MM.1S (cell line): ENCODE results near the gene PLEKHS1.

Source experiments
- DNase-seq: peaks from one replicate; pipeline ENCODE4 v3.0.0-alpha.2; 2015
- H2AFZ ChIP-seq: fragments of 300-600 bp; sonication (generic); 2 replicates; pipeline ENCODE4 v1.6.0; 2016; ENCODE audit warnings: antibody characterized with exemption, low read length
- H3F3A ChIP-seq: fragments of 300-600 bp; sonication (generic); 2 replicates; pipeline ENCODE4 v1.6.1; 2016; ENCODE audit warnings: mild to moderate bottlenecking, antibody characterized with exemption, low read length, moderate library complexity, mixed read lengths; ENCODE audit not compliant: insufficient read depth
- H3K27ac ChIP-seq: fragments of 300-600 bp; sonication (generic); 2 replicates; pipeline ENCODE4 v1.5.1; 2016; ENCODE audit warnings: mild to moderate bottlenecking, low read length
- H3K27me3 ChIP-seq: fragments of 300-600 bp; sonication (generic); replicated peaks from 2 replicates; pipeline ENCODE4 v1.6.0; 2016; ENCODE audit warnings: low read length; ENCODE audit not compliant: insufficient read depth
- H3K36me3 ChIP-seq: fragments of 300-600 bp; sonication (generic); replicated peaks from 2 replicates; pipeline ENCODE4 v1.6.1; 2016; ENCODE audit warnings: mild to moderate bottlenecking, low read length, mixed read lengths; ENCODE audit not compliant: insufficient read depth
- H3K4me1 ChIP-seq: fragments of 300-600 bp; sonication (generic); 2 replicates; pipeline ENCODE4 v1.6.1; 2016; ENCODE audit warnings: low read length, mixed read lengths
- H3K4me2 ChIP-seq: fragments of 300-600 bp; sonication (generic); 2 replicates; pipeline ENCODE4 v1.6.0; 2016; ENCODE audit warnings: low read depth, low read length
- H3K4me3 ChIP-seq: fragments of 300-600 bp; sonication (generic); 2 replicates; pipeline ENCODE4 v1.5.1; 2016; ENCODE audit warnings: low read length, mixed read lengths
- H3K79me2 ChIP-seq: fragments of 300-600 bp; sonication (generic); 2 replicates; pipeline ENCODE4 v1.6.1; 2016; ENCODE audit warnings: mixed run types, low read length, mixed read lengths
- H3K9ac ChIP-seq: fragments of 300-600 bp; sonication (generic); 2 replicates; pipeline ENCODE4 v1.6.1; 2016; ENCODE audit warnings: low read length, mixed read lengths
- H3K9me2 ChIP-seq: fragments of 300-600 bp; sonication (generic); replicated peaks from 2 replicates; pipeline ENCODE4 v1.6.1; 2016; ENCODE audit warnings: mild to moderate bottlenecking, low read length, mixed read lengths; ENCODE audit not compliant: insufficient read depth
- H3K9me3 ChIP-seq: fragments of 300-600 bp; sonication (generic); replicated peaks from 2 replicates; pipeline ENCODE4 v1.6.1; 2016; ENCODE audit warnings: mild to moderate bottlenecking, low read length, mixed read lengths; ENCODE audit not compliant: insufficient read depth
- H4K20me1 ChIP-seq: fragments of 300-600 bp; sonication (generic); 2 replicates; pipeline ENCODE4 v1.6.1; 2016; ENCODE audit warnings: mild to moderate bottlenecking, low read length, moderate library complexity, mixed read lengths; ENCODE audit not compliant: insufficient read depth
- EZH2 ChIP-seq: fragments of 300-600 bp; sonication (generic); optimal IDR thresholded peaks from 2 replicates; pipeline ENCODE3; 2017; ENCODE audit warnings: low read depth, mild to moderate bottlenecking, antibody characterized with exemption, low read length, mixed read lengths
- EZH2phosphoT487 ChIP-seq: fragments of 300-600 bp; sonication (generic); IDR thresholded peaks from 2 replicates; pipeline ENCODE4 v1.6.1; 2018; ENCODE audit warnings: antibody characterized with exemption, low read length
- TF ChIP-seq, protein P1 (sequence below): fragments of 300-600 bp; sonication (generic); IDR thresholded peaks from 2 replicates; pipeline ENCODE4 v1.5.1; 2016; ENCODE audit warnings: antibody characterized with exemption, low read length, mixed read lengths

Gene PLEKHS1

GRCh38 chr10:113711142-113711541, 40.3 kb upstream of the PLEKHS1 start:
- DNase-seq, result no peak
- Histone ChIP-seq H2AFZ (no peak overlapping the region), H3K9ac (no peak overlapping the region), H3K4me2 (no peak overlapping the region), H3K4me3 (no peak overlapping the region), H3K79me2 (peaks cover 51% of the 10 kb centered on the region), H3K9me2 (no peaks in the 10 kb centered on the region), H3K27ac (no peak overlapping the region), H3F3A (no peaks in the 10 kb centered on the region), H3K27me3 (no peaks in the 10 kb centered on the region), H3K36me3 (no peaks in the 10 kb centered on the region), H4K20me1 (no peaks in the 10 kb centered on the region), H3K9me3 (no peaks in the 10 kb centered on the region), H3K4me1 (no peaks in the 10 kb centered on the region)
- TF ChIP-seq, protein P1, sequence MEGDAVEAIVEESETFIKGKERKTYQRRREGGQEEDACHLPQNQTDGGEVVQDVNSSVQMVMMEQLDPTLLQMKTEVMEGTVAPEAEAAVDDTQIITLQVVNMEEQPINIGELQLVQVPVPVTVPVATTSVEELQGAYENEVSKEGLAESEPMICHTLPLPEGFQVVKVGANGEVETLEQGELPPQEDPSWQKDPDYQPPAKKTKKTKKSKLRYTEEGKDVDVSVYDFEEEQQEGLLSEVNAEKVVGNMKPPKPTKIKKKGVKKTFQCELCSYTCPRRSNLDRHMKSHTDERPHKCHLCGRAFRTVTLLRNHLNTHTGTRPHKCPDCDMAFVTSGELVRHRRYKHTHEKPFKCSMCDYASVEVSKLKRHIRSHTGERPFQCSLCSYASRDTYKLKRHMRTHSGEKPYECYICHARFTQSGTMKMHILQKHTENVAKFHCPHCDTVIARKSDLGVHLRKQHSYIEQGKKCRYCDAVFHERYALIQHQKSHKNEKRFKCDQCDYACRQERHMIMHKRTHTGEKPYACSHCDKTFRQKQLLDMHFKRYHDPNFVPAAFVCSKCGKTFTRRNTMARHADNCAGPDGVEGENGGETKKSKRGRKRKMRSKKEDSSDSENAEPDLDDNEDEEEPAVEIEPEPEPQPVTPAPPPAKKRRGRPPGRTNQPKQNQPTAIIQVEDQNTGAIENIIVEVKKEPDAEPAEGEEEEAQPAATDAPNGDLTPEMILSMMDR, result no peak
- no peak for TF ChIP-seq EZH2phosphoT487
- TF ChIP-seq EZH2, result no peak

DNA sequence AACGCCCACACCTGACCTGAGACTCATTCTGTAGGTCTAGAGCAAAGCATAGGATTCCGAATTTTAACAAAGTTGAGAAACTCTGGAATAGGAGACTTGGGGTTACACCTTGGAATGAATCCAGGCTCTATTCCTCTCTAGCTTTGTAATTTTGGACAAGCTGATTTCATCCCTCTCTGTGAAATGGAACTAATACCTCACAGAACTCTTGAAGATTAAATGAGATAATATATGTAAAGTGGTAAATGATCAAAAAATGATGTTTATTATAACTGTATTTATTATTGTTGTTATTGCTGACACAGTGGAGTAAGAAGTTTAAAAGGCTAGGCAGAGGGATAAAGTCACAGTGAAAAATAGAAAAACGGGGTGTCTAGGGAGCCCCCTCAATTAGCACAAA, 39.5 kb upstream of the PLEKHS1 start:
- Histone ChIP-seq H3K4me1 (no peaks in the 10 kb centered on the region), H3K4me2 (no peak overlapping the region), H2AFZ (no peak overlapping the region), H3K27ac (no peak overlapping the region), H3K79me2 (peaks cover 45% of the 10 kb centered on the region), H3K9ac (no peak overlapping the region), H3K27me3 (no peaks in the 10 kb centered on the region), H3K36me3 (no peaks in the 10 kb centered on the region), H4K20me1 (no peaks in the 10 kb centered on the region), H3K9me2 (no peaks in the 10 kb centered on the region), H3F3A (no peaks in the 10 kb centered on the region), H3K4me3 (no peak overlapping the region), H3K9me3 (no peaks in the 10 kb centered on the region)
- DNase-seq, result no peak
- TF ChIP-seq EZH2phosphoT487, result no peak
- TF ChIP-seq, protein P1, result no peak
- TF ChIP-seq EZH2, result no peak

- H3K27ac ChIP-seq, result no peak overlapping the region
- H3K9me2 ChIP-seq, result no peaks in the 10 kb centered on the region
- no peak overlapping the region for H2AFZ ChIP-seq
- no peaks in the 10 kb centered on the region for H4K20me1 ChIP-seq
- no peaks in the 10 kb centered on the region for H3K9me3 ChIP-seq
- no peak for DNase-seq
- H3K9ac ChIP-seq, result no peak overlapping the region
- TF ChIP-seq EZH2phosphoT487, result no peak
- TF ChIP-seq, protein P1, result no peak
- TF ChIP-seq EZH2, result no peak
- no peaks in the 10 kb centered on the region for H3K27me3 ChIP-seq
- no peak overlapping the region for H3K4me2 ChIP-seq
- peaks cover 37% of the 10 kb centered on the region for H3K79me2 ChIP-seq
- no peaks in the 10 kb centered on the region for H3K36me3 ChIP-seq
- H3K4me3 ChIP-seq, result no peak overlapping the region
- H3K4me1 ChIP-seq, result no peaks in the 10 kb centered on the region
- H3F3A ChIP-seq, result no peaks in the 10 kb centered on the region
These were observed 38.5 kb upstream of the PLEKHS1 start for GRCh38 chr10:113712755-113713639.
